ENCODE data around the gene KCNT2.

DNA sequence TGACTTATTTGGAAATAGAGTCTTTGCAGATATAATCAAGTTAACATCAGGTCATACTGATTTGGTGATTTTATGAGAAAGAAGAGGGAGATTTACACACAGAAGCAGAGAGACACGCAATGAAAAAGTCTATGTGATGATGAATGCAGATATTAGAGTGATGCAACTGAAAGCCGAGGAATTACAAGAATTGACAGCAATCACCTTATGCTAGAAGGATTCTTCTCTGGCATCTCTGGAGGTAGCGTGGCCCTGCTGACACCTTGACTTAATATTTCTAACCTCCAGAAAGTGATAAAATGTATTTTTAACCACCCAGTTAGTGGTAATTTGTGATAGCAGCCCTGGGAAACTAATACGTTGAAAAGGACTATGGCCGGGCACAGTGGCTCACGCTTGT, 29.4 kb upstream of the KCNT2 start:
- TF ChIP-seq, protein P1, sequence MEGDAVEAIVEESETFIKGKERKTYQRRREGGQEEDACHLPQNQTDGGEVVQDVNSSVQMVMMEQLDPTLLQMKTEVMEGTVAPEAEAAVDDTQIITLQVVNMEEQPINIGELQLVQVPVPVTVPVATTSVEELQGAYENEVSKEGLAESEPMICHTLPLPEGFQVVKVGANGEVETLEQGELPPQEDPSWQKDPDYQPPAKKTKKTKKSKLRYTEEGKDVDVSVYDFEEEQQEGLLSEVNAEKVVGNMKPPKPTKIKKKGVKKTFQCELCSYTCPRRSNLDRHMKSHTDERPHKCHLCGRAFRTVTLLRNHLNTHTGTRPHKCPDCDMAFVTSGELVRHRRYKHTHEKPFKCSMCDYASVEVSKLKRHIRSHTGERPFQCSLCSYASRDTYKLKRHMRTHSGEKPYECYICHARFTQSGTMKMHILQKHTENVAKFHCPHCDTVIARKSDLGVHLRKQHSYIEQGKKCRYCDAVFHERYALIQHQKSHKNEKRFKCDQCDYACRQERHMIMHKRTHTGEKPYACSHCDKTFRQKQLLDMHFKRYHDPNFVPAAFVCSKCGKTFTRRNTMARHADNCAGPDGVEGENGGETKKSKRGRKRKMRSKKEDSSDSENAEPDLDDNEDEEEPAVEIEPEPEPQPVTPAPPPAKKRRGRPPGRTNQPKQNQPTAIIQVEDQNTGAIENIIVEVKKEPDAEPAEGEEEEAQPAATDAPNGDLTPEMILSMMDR (IDR thresholded peaks at IDR 0.05), result no peak
- TF ChIP-seq SIN3A (IDR thresholded peaks at IDR 0.05; ENCODE audit: borderline replicate concordance, insufficient read depth, low read depth, low read length), result no peak
- no peak for TF ChIP-seq POLR2AphosphoS5 (IDR thresholded peaks at IDR 0.05; ENCODE audit: low read depth, low read length)
- TF ChIP-seq, protein P2, sequence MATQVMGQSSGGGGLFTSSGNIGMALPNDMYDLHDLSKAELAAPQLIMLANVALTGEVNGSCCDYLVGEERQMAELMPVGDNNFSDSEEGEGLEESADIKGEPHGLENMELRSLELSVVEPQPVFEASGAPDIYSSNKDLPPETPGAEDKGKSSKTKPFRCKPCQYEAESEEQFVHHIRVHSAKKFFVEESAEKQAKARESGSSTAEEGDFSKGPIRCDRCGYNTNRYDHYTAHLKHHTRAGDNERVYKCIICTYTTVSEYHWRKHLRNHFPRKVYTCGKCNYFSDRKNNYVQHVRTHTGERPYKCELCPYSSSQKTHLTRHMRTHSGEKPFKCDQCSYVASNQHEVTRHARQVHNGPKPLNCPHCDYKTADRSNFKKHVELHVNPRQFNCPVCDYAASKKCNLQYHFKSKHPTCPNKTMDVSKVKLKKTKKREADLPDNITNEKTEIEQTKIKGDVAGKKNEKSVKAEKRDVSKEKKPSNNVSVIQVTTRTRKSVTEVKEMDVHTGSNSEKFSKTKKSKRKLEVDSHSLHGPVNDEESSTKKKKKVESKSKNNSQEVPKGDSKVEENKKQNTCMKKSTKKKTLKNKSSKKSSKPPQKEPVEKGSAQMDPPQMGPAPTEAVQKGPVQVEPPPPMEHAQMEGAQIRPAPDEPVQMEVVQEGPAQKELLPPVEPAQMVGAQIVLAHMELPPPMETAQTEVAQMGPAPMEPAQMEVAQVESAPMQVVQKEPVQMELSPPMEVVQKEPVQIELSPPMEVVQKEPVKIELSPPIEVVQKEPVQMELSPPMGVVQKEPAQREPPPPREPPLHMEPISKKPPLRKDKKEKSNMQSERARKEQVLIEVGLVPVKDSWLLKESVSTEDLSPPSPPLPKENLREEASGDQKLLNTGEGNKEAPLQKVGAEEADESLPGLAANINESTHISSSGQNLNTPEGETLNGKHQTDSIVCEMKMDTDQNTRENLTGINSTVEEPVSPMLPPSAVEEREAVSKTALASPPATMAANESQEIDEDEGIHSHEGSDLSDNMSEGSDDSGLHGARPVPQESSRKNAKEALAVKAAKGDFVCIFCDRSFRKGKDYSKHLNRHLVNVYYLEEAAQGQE (IDR thresholded peaks at IDR 0.05; ENCODE audit: insufficient read depth in 1 of 2, low read depth in 2 of 2, low read length in 1 of 2), result no peak
- TF ChIP-seq TCF7L2 (IDR thresholded peaks at IDR 0.05; ENCODE audit: low read depth, low read length), result no peak
